H9 (cell line): ENCODE measurements around the gene PRSS57. TPM values are rescaled to one million over a fixed set of nuclear protein-coding genes. Genes with fewer than 3 reads are reported as not detected.

Experiments used
- DNase-seq: peaks from one replicate; pipeline ENCODE4 v3.0.0-alpha.2; 2017
- H2AFZ ChIP-seq: one replicate; pipeline ENCODE4 v1.6.1; 2013; ENCODE audit warnings: mild to moderate bottlenecking, low read length, control low read depth, moderate library complexity
- H2AK5ac ChIP-seq: 2 replicates; pipeline ENCODE4 v1.6.1; 2013; ENCODE audit warnings: low read length, control low read depth, mixed read lengths; ENCODE audit not compliant: insufficient read length
- H2BK120ac ChIP-seq: one replicate; pipeline ENCODE4 v1.6.1; 2013; ENCODE audit warnings: low read depth, mild to moderate bottlenecking, low read length, control low read depth, inconsistent platforms; ENCODE audit not compliant: poor library complexity, severe bottlenecking
- H2BK12ac ChIP-seq: 2 replicates; pipeline ENCODE4 v1.6.1; 2013; ENCODE audit warnings: low read length, control low read depth, mixed read lengths, low read depth; ENCODE audit not compliant: insufficient read length
- H2BK15ac ChIP-seq: 2 replicates; pipeline ENCODE4 v1.6.1; 2013; ENCODE audit warnings: low read depth, low read length, control low read depth
- H2BK20ac ChIP-seq: one replicate; pipeline ENCODE4 v1.6.1; 2013; ENCODE audit warnings: low read depth, mild to moderate bottlenecking, low read length, control low read depth, inconsistent platforms; ENCODE audit not compliant: poor library complexity, severe bottlenecking
- H2BK5ac ChIP-seq: 2 replicates; pipeline ENCODE4 v1.6.1; 2013; ENCODE audit warnings: low read length, control low read depth, mixed read lengths; ENCODE audit not compliant: insufficient read length
- H3K14ac ChIP-seq: 2 replicates; pipeline ENCODE4 v1.6.1; 2013; ENCODE audit warnings: low read length, control low read depth; ENCODE audit not compliant: insufficient read depth
- H3K18ac ChIP-seq: 2 replicates; pipeline ENCODE4 v1.6.1; 2013; ENCODE audit warnings: low read depth, mild to moderate bottlenecking, mixed read lengths, low read length, control low read depth; ENCODE audit not compliant: insufficient read length
- H3K23ac ChIP-seq: 2 replicates; pipeline ENCODE4 v1.6.1; 2013; ENCODE audit warnings: low read length, control low read depth, mixed read lengths, low read depth; ENCODE audit not compliant: insufficient read length
- H3K23me2 ChIP-seq: 2 replicates; pipeline ENCODE4 v1.6.1; 2013; ENCODE audit warnings: low read depth, mild to moderate bottlenecking, mixed read lengths, low read length, control low read depth; ENCODE audit not compliant: insufficient read length, poor library complexity, severe bottlenecking
- H3K27ac ChIP-seq: 2 replicates; pipeline ENCODE4 v1.5.1; 2013; ENCODE audit warnings: low read length, control low read depth, mixed read lengths, low read depth; ENCODE audit not compliant: insufficient read length
- H3K27me3 ChIP-seq: 2 replicates; pipeline ENCODE4 v1.6.1; 2013; ENCODE audit warnings: low read length, control low read depth, inconsistent platforms; ENCODE audit not compliant: insufficient read depth
- H3K4ac ChIP-seq: 2 replicates; pipeline ENCODE4 v1.6.1; 2013; ENCODE audit warnings: low read depth, mild to moderate bottlenecking, control low read depth, inconsistent platforms, low read length, moderate library complexity
- H3K4me1 ChIP-seq: 2 replicates; pipeline ENCODE4 v1.6.1; 2013; ENCODE audit warnings: low read length, control low read depth, inconsistent platforms; ENCODE audit not compliant: insufficient read depth
- H3K4me2 ChIP-seq: 2 replicates; pipeline ENCODE4 v1.6.1; 2013; ENCODE audit warnings: low read length, control low read depth, mixed read lengths; ENCODE audit not compliant: insufficient read length, insufficient read depth
- H3K56ac ChIP-seq: 2 replicates; pipeline ENCODE4 v1.6.1; 2013; ENCODE audit warnings: low read depth, mild to moderate bottlenecking, mixed read lengths, low read length, control low read depth; ENCODE audit not compliant: insufficient read length
- H3K79me1 ChIP-seq: 2 replicates; pipeline ENCODE4 v1.6.1; 2013; ENCODE audit warnings: low read depth, mild to moderate bottlenecking, moderate library complexity, low read length, control low read depth, inconsistent platforms; ENCODE audit not compliant: insufficient read depth, poor library complexity, severe bottlenecking
- H3K79me2 ChIP-seq: 2 replicates; pipeline ENCODE4 v1.6.1; 2013; ENCODE audit warnings: low read length, control low read depth, inconsistent platforms; ENCODE audit not compliant: insufficient read depth
- H3K9ac ChIP-seq: 2 replicates; pipeline ENCODE4 v1.6.1; 2013; ENCODE audit warnings: low read length, control low read depth, mixed read lengths; ENCODE audit not compliant: insufficient read length; ENCODE audit errors: extremely low read depth
- H3K9me3 ChIP-seq: one replicate; pipeline ENCODE4 v1.6.1; 2013; ENCODE audit warnings: low read depth, low read length, inconsistent platforms; ENCODE audit not compliant: control insufficient read depth
- H3T11ph ChIP-seq: one replicate; pipeline ENCODE4 v1.6.1; 2013; ENCODE audit warnings: mild to moderate bottlenecking, low read length, control low read depth, inconsistent platforms
- H4K20me1 ChIP-seq: one replicate; pipeline ENCODE4 v1.6.1; 2013; ENCODE audit not compliant: control insufficient read depth, insufficient read length, insufficient read depth
- H4K5ac ChIP-seq: 2 replicates; pipeline ENCODE4 v1.6.1; 2013; ENCODE audit warnings: low read depth, mild to moderate bottlenecking, mixed read lengths, low read length, control low read depth; ENCODE audit not compliant: insufficient read length
- H4K8ac ChIP-seq: replicated peaks from 2 replicates; pipeline ENCODE4 v1.6.1; 2013; ENCODE audit warnings: low read length, control low read depth, mixed read lengths, low read depth; ENCODE audit not compliant: insufficient read length
- H4K91ac ChIP-seq: 2 replicates; pipeline ENCODE4 v1.6.1; 2013; ENCODE audit warnings: low read depth, mild to moderate bottlenecking, moderate library complexity, mixed read lengths, low read length, control low read depth; ENCODE audit not compliant: insufficient read length
- H3K27ac Mint-ChIP-seq, 3 experiments: 2 replicates in 2 of 3; 3 replicates in 1 of 3; pipeline ENCODE4 v1.8.0; 2020 to 2021; ENCODE audit warnings: mixed read lengths in 3 of 3, mild to moderate bottlenecking in 1 of 3, moderate library complexity in 1 of 3
- H3K27me3 Mint-ChIP-seq: 2 replicates; pipeline ENCODE4 v1.8.0; 2021; ENCODE audit warnings: low read depth, mild to moderate bottlenecking, moderate library complexity, mixed read lengths
- H3K36me3 Mint-ChIP-seq, 3 experiments: 2 replicates in 2 of 3; 3 replicates in 1 of 3; pipeline ENCODE4 v1.8.0; 2020 to 2021; ENCODE audit warnings: low read depth in 3 of 3, mixed read lengths in 3 of 3; ENCODE audit not compliant: insufficient read depth in 1 of 3
- H3K4me1 Mint-ChIP-seq, 2 experiments: 2 replicates each; pipeline ENCODE4 v1.8.0; 2020; ENCODE audit warnings: mixed read lengths in 2 of 2
- H3K4me3 Mint-ChIP-seq, 2 experiments: 2 replicates in 1 of 2; 3 replicates in 1 of 2; pipeline ENCODE4 v1.8.0; 2020 to 2021; ENCODE audit warnings: mild to moderate bottlenecking in 2 of 2, mixed read lengths in 2 of 2, moderate library complexity in 1 of 2
- H3K9me3 Mint-ChIP-seq, 2 experiments: 2 replicates in 1 of 2; 3 replicates in 1 of 2; pipeline ENCODE4 v1.8.0; 2020; ENCODE audit warnings: mild to moderate bottlenecking in 2 of 2, mixed read lengths in 2 of 2, moderate library complexity in 1 of 2
- CTCF ChIP-seq: fragments of 200-600 bp; sonication (generic); conservative IDR thresholded peaks from 3 replicates; pipeline ENCODE4 v1.8.0; 2021; ENCODE audit warnings: antibody characterized with exemption, mild to moderate bottlenecking
- WGBS: extraction: QIAGEN DNeasy Blood & Tissue Kit; methylation state at CpG from one replicate; pipeline ENCODE4 v1.1.7; 2013; ENCODE audit warnings: missing lambda C conversion rate, low lambda C conversion rate, mixed read lengths; ENCODE audit not compliant: insufficient read length; ENCODE audit errors: extremely low coverage; 5-methylcytosine and 5-hydroxymethylcytosine counted together
- total RNA-seq: library from RNA; stranded (reverse); gene quantifications from 2 replicates; pipeline ENCODE4 v1.2.1, GENCODE V29; 2021

The PRSS57 gene
- total RNA-seq, 1 experiment from 2014 or later, result not detected

- no peak overlapping the region for H3K4me3 Mint-ChIP-seq
- TF ChIP-seq CTCF, result no peak
- Histone ChIP-seq H3T11ph (no peak overlapping the region), H2BK120ac (no peak overlapping the region), H3K4me2 (no peak overlapping the region), H2BK5ac (no peak overlapping the region), H4K91ac (no peak overlapping the region), H3K23ac (no peak overlapping the region), H3K79me2 (no peaks in the 10 kb centered on the region; the same call in 1 of the 2 replicates), H4K8ac (no peak overlapping the region), H2BK20ac (no peak overlapping the region), H3K9me3 (no peaks in the 10 kb centered on the region), H3K56ac (no peak overlapping the region), H3K14ac (no peak overlapping the region), H3K4me1 (no peaks in the 10 kb centered on the region), H2BK12ac (no peak overlapping the region), H2AFZ (no peak overlapping the region), H2AK5ac (no peak overlapping the region), H3K79me1 (no peaks in the 10 kb centered on the region), H3K4ac (no peak overlapping the region), H3K23me2 (no peaks in the 10 kb centered on the region), H2BK15ac (no peak overlapping the region), H3K27me3 (no peaks in the 10 kb centered on the region), H3K18ac (no peak overlapping the region), H4K5ac (no peak overlapping the region), H3K27ac (no peak overlapping the region), H4K20me1 (no peaks in the 10 kb centered on the region), H3K9ac (no peak overlapping the region)
- H3K36me3 Mint-ChIP-seq, result peaks cover 11 to 31% (median 18%) of the 10 kb centered on the region in 3 experiments
- H3K9me3 Mint-ChIP-seq, result no peaks in the 10 kb centered on the region
- DNase-seq, result no peak
- no CpG with 5 or more reads among the region's 62 CpGs for WGBS
- peak overlapping the region; percentile 39 to 93 (median 80); a peak in 3 of 7 replicates for H3K27ac Mint-ChIP-seq
- no peaks in the 10 kb centered on the region for H3K4me1 Mint-ChIP-seq
- H3K27me3 Mint-ChIP-seq, result no peaks in the 10 kb centered on the region
Measured at GRCh38 chr19:645912-646778, 49.1 kb downstream of the PRSS57 start.
